GM21367 (cell line): Measurements from ENCODE around the gene MUCL1.

Experiments used
- ATAC-seq: cut with Tn5 transposase; IDR thresholded peaks from one replicate; pipeline ENCODE4 v1.9.1; 2021; ENCODE audit not compliant: unreplicated experiment

The MUCL1 gene

DNA sequence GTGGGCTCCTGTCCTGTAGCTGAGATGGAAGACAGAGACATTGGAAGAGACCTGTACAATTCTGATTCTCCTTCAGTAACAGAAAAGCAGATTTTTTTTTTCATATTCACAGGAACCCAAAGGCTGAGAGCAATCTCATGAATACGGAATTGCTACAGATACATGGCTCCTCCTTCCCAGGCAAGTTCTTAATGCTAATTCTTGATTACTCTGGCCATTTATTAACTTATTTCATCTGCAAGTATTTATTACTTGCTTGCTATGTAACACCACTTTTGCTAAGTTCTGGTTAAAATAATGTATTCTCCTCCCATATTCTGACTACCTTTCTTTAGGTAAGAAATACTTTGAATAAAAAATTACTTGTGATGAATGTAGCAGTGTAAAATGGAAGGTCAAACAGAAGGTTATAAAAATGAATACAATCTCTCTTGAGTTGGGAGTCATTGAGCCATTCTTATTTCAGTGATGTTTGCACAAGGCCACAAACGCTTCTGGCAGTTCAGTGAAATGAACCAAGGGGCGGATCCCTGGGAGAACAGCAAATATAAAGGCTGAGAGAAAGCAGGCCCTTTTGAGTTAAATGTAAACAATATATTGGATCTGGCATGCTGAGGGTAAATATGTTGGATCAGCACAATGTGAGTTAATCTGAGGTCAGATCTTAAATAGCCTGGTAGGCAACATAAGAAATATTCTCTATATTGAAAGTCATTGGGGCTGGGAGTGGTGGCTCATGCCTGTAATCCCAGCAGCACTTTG, 37.6 kb downstream of the MUCL1 start:
- ATAC-seq = no peak
